BE2C (cell line): ENCODE data around the gene RETREG1.

Source experiments
- DNase-seq: peaks from one replicate; pipeline ENCODE4 v3.0.0-alpha.2; 2020
- H3K27me3 ChIP-seq: fragments of 250-450 bp; sonication (Bioruptor Pico); 2 replicates; pipeline ENCODE4 v1.5.1; 2020; ENCODE audit warnings: mild to moderate bottlenecking
- H3K36me3 ChIP-seq: fragments of 250-450 bp; sonication (Bioruptor Pico); 2 replicates; pipeline ENCODE4 v1.5.1; 2020; ENCODE audit warnings: mild to moderate bottlenecking
- H3K4me1 ChIP-seq: fragments of 250-450 bp; sonication (Bioruptor Pico); 2 replicates; pipeline ENCODE4 v1.5.1; 2020
- H3K4me3 ChIP-seq: 2 replicates; pipeline ENCODE4 v1.5.1; 2011; ENCODE audit warnings: low read depth, low read length
- H3K9me3 ChIP-seq: fragments of 250-450 bp; sonication (Bioruptor Pico); 2 replicates; pipeline ENCODE4 v1.5.1; 2020
- CTCF ChIP-seq: IDR thresholded peaks from 2 replicates; pipeline ENCODE4 v1.5.1; 2012; ENCODE audit warnings: mild to moderate bottlenecking, low read depth, low read length

RETREG1 gene

GRCh38 chr5:16515532-16515931, 101.3 kb downstream of the RETREG1 start:
- H3K4me1 ChIP-seq = no peaks in the 10 kb centered on the region
- H3K27me3 ChIP-seq = no peaks in the 10 kb centered on the region
- DNase-seq = no peak
- H3K36me3 ChIP-seq = no peaks in the 10 kb centered on the region
- no peaks in the 10 kb centered on the region for H3K9me3 ChIP-seq
- no peak overlapping the region for H3K4me3 ChIP-seq
- no peak for TF ChIP-seq CTCF

- H3K36me3 ChIP-seq = no peaks in the 10 kb centered on the region
- no peak for DNase-seq
- no peaks in the 10 kb centered on the region for H3K27me3 ChIP-seq
- no peaks in the 10 kb centered on the region for H3K9me3 ChIP-seq
- no peak for TF ChIP-seq CTCF
- no peaks in the 10 kb centered on the region for H3K4me1 ChIP-seq
- H3K4me3 ChIP-seq = no peak overlapping the region
These were observed 106.7 kb downstream of the RETREG1 start for GRCh38 chr5:16510098-16510497.

- Histone ChIP-seq H3K9me3 (no peaks in the 10 kb centered on the region), H3K4me1 (no peaks in the 10 kb centered on the region), H3K4me3 (no peak overlapping the region), H3K27me3 (no peaks in the 10 kb centered on the region), H3K36me3 (no peaks in the 10 kb centered on the region)
- TF ChIP-seq CTCF = no peak
- DNase-seq = no peak
These were observed 107.9 kb downstream of the RETREG1 start for GRCh38 chr5:16508730-16509531.

- Histone ChIP-seq H3K4me3 (no peak overlapping the region), H3K4me1 (no peaks in the 10 kb centered on the region), H3K9me3 (no peaks in the 10 kb centered on the region), H3K27me3 (no peaks in the 10 kb centered on the region), H3K36me3 (no peaks in the 10 kb centered on the region)
- no peak for DNase-seq
- no peak for TF ChIP-seq CTCF
These were observed 109.1 kb downstream of the RETREG1 start for GRCh38 chr5:16507716-16508115.

- H3K9me3 ChIP-seq = no peaks in the 10 kb centered on the region
- no peak overlapping the region for H3K4me3 ChIP-seq
- H3K27me3 ChIP-seq = no peaks in the 10 kb centered on the region
- DNase-seq = no peak
- H3K36me3 ChIP-seq = no peaks in the 10 kb centered on the region
- TF ChIP-seq CTCF = no peak
- no peaks in the 10 kb centered on the region for H3K4me1 ChIP-seq
These were observed 110.9 kb downstream of the RETREG1 start for GRCh38 chr5:16505904-16506303.

- no peaks in the 10 kb centered on the region for H3K36me3 ChIP-seq
- H3K9me3 ChIP-seq = no peaks in the 10 kb centered on the region
- H3K4me3 ChIP-seq = no peak overlapping the region
- no peak for TF ChIP-seq CTCF
- H3K4me1 ChIP-seq = no peaks in the 10 kb centered on the region
- no peaks in the 10 kb centered on the region for H3K27me3 ChIP-seq
- no peak for DNase-seq
These were observed 111.5 kb downstream of the RETREG1 start for GRCh38 chr5:16505140-16505891.
